Caco-2 (cell line): Measurements from ENCODE around the gene IKBKE. TPM values are rescaled to one million over a fixed set of nuclear protein-coding genes. Genes with fewer than 3 reads are reported as not detected.

Experiments used
- BruUV-seq: library from RNA; stranded (reverse); fragments of 400-500 nt; replicated peaks from 2 replicates; lab custom pipeline; 2021; lab: Mats Ljungman, UMichigan
- CTCF ChIA-PET: fragments of 300-600 bp; sonication (Branson Sonifier 250); formaldehyde crosslinking; loops from one replicate; lab custom pipeline; 2022; ENCODE audit warnings: antibody characterized with exemption; lab: Charles Lee
- POLR2A ChIA-PET: fragments of 300-600 bp; sonication (Branson Sonifier 250); formaldehyde crosslinking; loops from one replicate; lab custom pipeline; 2022; ENCODE audit warnings: antibody characterized with exemption; lab: Charles Lee
- DNase-seq, 2 experiments: peaks; one replicate each; pipeline versions ENCODE4 v3.0.0 to v3.0.0-alpha.2; 2020 to 2022
- H3K27me3 ChIP-seq: replicated peaks from 2 replicates; pipeline ENCODE4 v1.6.0; 2011; ENCODE audit warnings: low read length; ENCODE audit not compliant: control insufficient read depth, insufficient read depth
- H3K36me3 ChIP-seq: 2 replicates; pipeline ENCODE4 v1.5.1; 2011; ENCODE audit warnings: low read length; ENCODE audit not compliant: control insufficient read depth, insufficient read depth
- H3K4me1 ChIP-seq: fragments of 250-450 bp; sonication (Bioruptor Pico); 2 replicates; pipeline ENCODE4 v1.5.1; 2020; ENCODE audit warnings: mild to moderate bottlenecking
- H3K4me3 ChIP-seq: 2 replicates; pipeline ENCODE4 v1.5.1; 2011; ENCODE audit warnings: low read depth, mild to moderate bottlenecking, control low read depth, low read length
- H3K9me3 ChIP-seq: fragments of 250-450 bp; sonication (Bioruptor Pico); 2 replicates; pipeline ENCODE4 v1.5.1; 2020; ENCODE audit warnings: mild to moderate bottlenecking, moderate library complexity
- H3K27ac Mint-ChIP-seq: one replicate; pipeline ENCODE4 v1.8.0; 2022; ENCODE audit warnings: mixed read lengths; ENCODE audit not compliant: unreplicated experiment
- H3K27me3 Mint-ChIP-seq: one replicate; pipeline ENCODE4 v1.8.0; 2022; ENCODE audit warnings: mixed read lengths; ENCODE audit not compliant: insufficient read depth, unreplicated experiment
- H3K36me3 Mint-ChIP-seq: one replicate; pipeline ENCODE4 v1.8.0; 2022; ENCODE audit warnings: mild to moderate bottlenecking, mixed read lengths; ENCODE audit not compliant: insufficient read depth, unreplicated experiment
- H3K4me1 Mint-ChIP-seq: one replicate; pipeline ENCODE4 v1.8.0; 2022; ENCODE audit warnings: low read depth, mixed read lengths; ENCODE audit not compliant: unreplicated experiment
- H3K4me3 Mint-ChIP-seq: one replicate; pipeline ENCODE4 v1.8.0; 2022; ENCODE audit warnings: mild to moderate bottlenecking, moderate library complexity, mixed read lengths; ENCODE audit not compliant: unreplicated experiment
- H3K9me3 Mint-ChIP-seq: one replicate; pipeline ENCODE4 v1.8.0; 2022; ENCODE audit warnings: mixed read lengths; ENCODE audit not compliant: unreplicated experiment
- intact Hi-C: fragments of 100-400 bp; cut with micrococcal nuclease; formaldehyde crosslinking; loops from one replicate; pipeline ENCODE4 v1.10.0; 2022; ENCODE audit not compliant: unreplicated experiment
- total RNA-seq: library from RNA; stranded (reverse); gene quantifications from 2 replicates; pipeline ENCODE4 v1.2.3, GENCODE V29; 2022
- TF ChIP-seq, protein P1 (sequence below), 2 experiments: fragments of 200-600 bp in 1 of 2; IDR thresholded peaks; 1 replicate in 1 of 2; 2 replicates in 1 of 2; pipeline versions ENCODE4 v1.5.1 to v1.8.0; 2011 to 2022; ENCODE audit warnings: antibody characterized with exemption in 1 of 2, control low read depth in 1 of 2, inconsistent platforms in 1 of 2, low read depth in 1 of 2, low read length in 1 of 2, mild to moderate bottlenecking in 1 of 2, moderate library complexity in 1 of 2; ENCODE audit not compliant: insufficient read depth in 1 of 2, severe bottlenecking in 1 of 2, unreplicated experiment in 1 of 2

IKBKE gene
- total RNA-seq, 1 experiment from 2014 or later = 9.0 TPM

DNA sequence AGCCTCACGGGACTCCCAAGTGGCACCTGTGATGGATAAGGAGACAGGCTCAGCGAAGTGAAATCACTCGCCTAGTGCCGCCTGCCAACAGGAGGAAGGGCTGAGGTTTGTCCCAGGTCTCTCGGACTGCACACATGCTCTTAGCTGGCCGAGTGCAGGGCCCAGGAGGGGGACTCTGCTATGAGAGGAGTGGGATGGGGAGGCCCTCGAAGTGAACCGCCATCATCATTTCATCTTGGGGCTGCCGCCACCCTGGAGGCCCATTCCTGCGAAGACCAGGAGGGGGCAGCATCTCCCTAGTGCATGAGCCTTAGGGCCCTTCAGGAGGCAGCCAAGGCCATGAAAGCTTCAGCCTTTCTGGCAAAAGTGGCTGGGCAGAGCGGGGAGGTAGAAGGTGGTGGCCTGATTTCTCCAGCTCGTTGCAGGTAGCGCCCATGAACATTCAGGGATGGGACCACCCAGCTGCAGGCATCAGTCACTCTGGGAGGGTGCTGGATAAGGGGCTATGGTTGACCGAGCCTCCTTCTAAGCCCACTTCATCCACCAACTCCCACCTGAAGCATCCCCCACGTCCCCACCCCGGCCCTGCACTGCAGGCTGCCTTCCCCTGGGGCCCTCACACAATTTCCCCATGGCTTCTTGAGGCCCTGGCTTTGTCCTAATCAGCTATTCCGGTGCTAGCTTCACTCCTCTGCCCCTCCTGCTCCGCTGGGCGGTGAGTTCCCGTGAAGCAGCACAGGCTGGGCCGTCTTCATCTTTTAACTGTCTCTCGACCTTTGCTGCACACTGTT, 19.9 kb downstream of the IKBKE start:
- Histone ChIP-seq H3K36me3 (no peaks in the 10 kb centered on the region; the same call in 1 of the 2 replicates), H3K4me1 (peaks cover 3% of the 10 kb centered on the region; the same call in 1 of the 2 replicates), H3K27me3 (no peaks in the 10 kb centered on the region), H3K4me3 (no peak overlapping the region), H3K9me3 (no peaks in the 10 kb centered on the region)
- no peak overlapping the region for H3K4me3 Mint-ChIP-seq
- intact Hi-C loops = loop anchor here (1.0 kb wide), 2 partner anchors 54 to 93 kb away; no protein-coding TSS in a partner anchor
- H3K27me3 Mint-ChIP-seq = no peaks in the 10 kb centered on the region
- BruUV-seq = no TSS peak
- TF ChIP-seq, protein P1, sequence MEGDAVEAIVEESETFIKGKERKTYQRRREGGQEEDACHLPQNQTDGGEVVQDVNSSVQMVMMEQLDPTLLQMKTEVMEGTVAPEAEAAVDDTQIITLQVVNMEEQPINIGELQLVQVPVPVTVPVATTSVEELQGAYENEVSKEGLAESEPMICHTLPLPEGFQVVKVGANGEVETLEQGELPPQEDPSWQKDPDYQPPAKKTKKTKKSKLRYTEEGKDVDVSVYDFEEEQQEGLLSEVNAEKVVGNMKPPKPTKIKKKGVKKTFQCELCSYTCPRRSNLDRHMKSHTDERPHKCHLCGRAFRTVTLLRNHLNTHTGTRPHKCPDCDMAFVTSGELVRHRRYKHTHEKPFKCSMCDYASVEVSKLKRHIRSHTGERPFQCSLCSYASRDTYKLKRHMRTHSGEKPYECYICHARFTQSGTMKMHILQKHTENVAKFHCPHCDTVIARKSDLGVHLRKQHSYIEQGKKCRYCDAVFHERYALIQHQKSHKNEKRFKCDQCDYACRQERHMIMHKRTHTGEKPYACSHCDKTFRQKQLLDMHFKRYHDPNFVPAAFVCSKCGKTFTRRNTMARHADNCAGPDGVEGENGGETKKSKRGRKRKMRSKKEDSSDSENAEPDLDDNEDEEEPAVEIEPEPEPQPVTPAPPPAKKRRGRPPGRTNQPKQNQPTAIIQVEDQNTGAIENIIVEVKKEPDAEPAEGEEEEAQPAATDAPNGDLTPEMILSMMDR (IDR thresholded peaks at IDR 0.05; ENCODE audit: insufficient read depth in 1 of 2, low read depth in 1 of 2, low read length in 1 of 2, severe bottlenecking in 1 of 2, unreplicated experiment in 1 of 2) = peak; percentile 90 to 95
- no peaks in the 10 kb centered on the region for H3K9me3 Mint-ChIP-seq
- POLR2A ChIA-PET = no interaction called here
- peaks cover 10% of the 10 kb centered on the region for H3K36me3 Mint-ChIP-seq
- peak; percentile 63 to 82 for DNase-seq
- no peak overlapping the region for H3K27ac Mint-ChIP-seq
- CTCF ChIA-PET = interaction anchor here (0.8 to 2.8 kb wide), 10 partner anchors 9 to 174 kb away, joined by 3 to 20 read pairs (median 6); partner anchors contain the start of gene RASSF5
- peaks cover 4% of the 10 kb centered on the region for H3K4me1 Mint-ChIP-seq

DNA sequence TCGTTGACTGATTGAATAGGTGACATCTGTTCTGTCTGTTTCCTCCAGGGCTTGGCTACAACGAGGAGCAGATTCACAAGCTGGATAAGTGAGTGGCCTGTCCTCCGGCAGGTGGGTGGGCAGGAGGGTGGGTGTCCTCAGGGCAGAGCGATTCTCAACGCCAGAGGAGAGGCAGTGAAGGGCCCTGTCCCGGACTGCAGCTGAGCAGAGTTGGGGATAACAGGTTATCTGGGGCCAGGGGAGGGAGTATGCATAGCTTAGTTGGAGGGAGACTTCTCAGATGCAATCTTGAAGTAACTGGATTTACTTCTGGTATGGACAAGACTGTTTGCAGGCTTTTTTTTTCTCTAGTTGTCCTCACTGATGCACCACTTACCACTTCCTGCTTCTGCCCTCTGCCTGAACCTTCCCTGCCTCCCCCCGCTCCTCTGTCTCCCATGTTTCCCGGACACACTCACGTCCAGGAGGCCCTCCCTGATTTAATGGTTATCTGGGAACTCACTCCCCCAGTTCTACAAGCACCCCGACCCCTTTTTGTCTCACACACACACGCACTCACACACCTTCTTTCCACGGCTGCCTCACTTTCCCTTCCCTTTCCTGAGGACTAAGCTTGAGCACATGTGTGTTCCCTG, 20.6 kb downstream of the IKBKE start:
- POLR2A ChIA-PET = no interaction called here
- Mint-ChIP-seq H3K27me3 (no peaks in the 10 kb centered on the region), H3K27ac (no peak overlapping the region)

More for the DNA sequence above, 20.6 kb downstream of the IKBKE start:
- Mint-ChIP-seq H3K9me3 (no peaks in the 10 kb centered on the region), H3K4me1 (peaks cover 5% of the 10 kb centered on the region), H3K4me3 (no peak overlapping the region), H3K36me3 (peaks cover 6% of the 10 kb centered on the region)
- Histone ChIP-seq H3K4me1 (peaks cover 6% of the 10 kb centered on the region; the same call in 1 of the 2 replicates), H3K27me3 (no peaks in the 10 kb centered on the region), H3K36me3 (no peaks in the 10 kb centered on the region; the same call in 1 of the 2 replicates), H3K9me3 (no peaks in the 10 kb centered on the region), H3K4me3 (no peak overlapping the region)
- TF ChIP-seq, protein P1 (IDR thresholded peaks at IDR 0.05; ENCODE audit: insufficient read depth in 1 of 2, low read depth in 1 of 2, low read length in 1 of 2, severe bottlenecking in 1 of 2, unreplicated experiment in 1 of 2) = no peak
- BruUV-seq = no TSS peak
- CTCF ChIA-PET = interaction anchor here (0.8 to 2.8 kb wide), 11 partner anchors 8 to 173 kb away, joined by 3 to 20 read pairs (median 5); partner anchors contain the start of gene RASSF5
- intact Hi-C loops = loop anchor here (1.0 kb wide), 2 partner anchors 53 to 92 kb away; no protein-coding TSS in a partner anchor
- no peak for DNase-seq
